Esophagus squamous epithelium (tissue), 5 donors: ENCODE results near the gene FUT3. TPM values are rescaled to one million over a fixed set of nuclear protein-coding genes. Genes with fewer than 3 reads are reported as not detected.

ENCODE experiments used
- DNase-seq: peaks from one replicate; lab custom pipeline; 2025; lab: John Stamatoyannopoulos, UW
- H3K27ac ChIP-seq, 4 donors: fragments of 200-600 bp; sonication (generic); one replicate each; pipeline ENCODE4 v1.5.1; 2016 to 2019; ENCODE audit warnings: mild to moderate bottlenecking in 1 of 4
- H3K27me3 ChIP-seq, 4 donors: fragments of 200-600 bp; sonication (generic); 1 replicate in 3 of 4; 2 replicates in 1 of 4; pipeline versions ENCODE4 v1.5.1 to v1.6.0; 2017 to 2021; ENCODE audit warnings: antibody characterized with exemption in 1 of 4
- H3K36me3 ChIP-seq, 3 donors: fragments of 200-600 bp; sonication (generic); one replicate each; pipeline ENCODE4 v1.5.1; 2016 to 2019
- H3K4me1 ChIP-seq, 3 donors: fragments of 200-600 bp; sonication (generic); one replicate each; pipeline ENCODE4 v1.5.1; 2017 to 2019
- H3K4me3 ChIP-seq, 4 donors: fragments of 200-600 bp; sonication (generic); 1 replicate in 3 of 4; 2 replicates in 1 of 4; pipeline ENCODE4 v1.5.1; 2016 to 2019; ENCODE audit warnings: mild to moderate bottlenecking in 2 of 4, moderate library complexity in 1 of 4
- H3K9me3 ChIP-seq, 3 donors: fragments of 200-600 bp; sonication (generic); one replicate each; pipeline ENCODE4 v1.5.1; 2016 to 2019
- POLR2A ChIP-seq, 4 donors: fragments of 450-650 bp; IDR thresholded peaks; one replicate each; pipeline ENCODE4 v1.6.1; 2017; ENCODE audit warnings: antibody characterized with exemption in 4 of 4, mild to moderate bottlenecking in 4 of 4, moderate library complexity in 3 of 4
- WGBS, 2 donors: methylation state at CpG; one replicate each; pipeline ENCODE4 v1.1.5; 2018; 5-methylcytosine and 5-hydroxymethylcytosine counted together
- intact Hi-C: fragments of 100-400 bp; cut with DNase I; formaldehyde crosslinking; loops from one replicate; pipeline ENCODE4 v1.15.0; 2022
- total RNA-seq, 4 donors: library from RNA; depleted of rRNA; stranded (reverse); fragments of >200 nt; gene quantifications; one replicate each; pipeline ENCODE4 v1.1.0, GENCODE V29; 2016
- TF ChIP-seq, protein P1 (sequence below), 6 experiments: fragments of 450-650 bp in 4 of 6; fragments of 200-600 bp in 2 of 6; sonication (generic) in 2 of 6; IDR thresholded peaks; one replicate each; pipeline ENCODE4 v1.5.1; 2016 to 2019; ENCODE audit warnings: antibody characterized with exemption in 6 of 6, mild to moderate bottlenecking in 4 of 6, moderate library complexity in 4 of 6
- donor health status: DM: yes; HTN: yes; CAD: no.

Gene FUT3
- total RNA-seq, 4 donors from 2014 or later: 51.7 to 145 (median 84.8) TPM

DNA sequence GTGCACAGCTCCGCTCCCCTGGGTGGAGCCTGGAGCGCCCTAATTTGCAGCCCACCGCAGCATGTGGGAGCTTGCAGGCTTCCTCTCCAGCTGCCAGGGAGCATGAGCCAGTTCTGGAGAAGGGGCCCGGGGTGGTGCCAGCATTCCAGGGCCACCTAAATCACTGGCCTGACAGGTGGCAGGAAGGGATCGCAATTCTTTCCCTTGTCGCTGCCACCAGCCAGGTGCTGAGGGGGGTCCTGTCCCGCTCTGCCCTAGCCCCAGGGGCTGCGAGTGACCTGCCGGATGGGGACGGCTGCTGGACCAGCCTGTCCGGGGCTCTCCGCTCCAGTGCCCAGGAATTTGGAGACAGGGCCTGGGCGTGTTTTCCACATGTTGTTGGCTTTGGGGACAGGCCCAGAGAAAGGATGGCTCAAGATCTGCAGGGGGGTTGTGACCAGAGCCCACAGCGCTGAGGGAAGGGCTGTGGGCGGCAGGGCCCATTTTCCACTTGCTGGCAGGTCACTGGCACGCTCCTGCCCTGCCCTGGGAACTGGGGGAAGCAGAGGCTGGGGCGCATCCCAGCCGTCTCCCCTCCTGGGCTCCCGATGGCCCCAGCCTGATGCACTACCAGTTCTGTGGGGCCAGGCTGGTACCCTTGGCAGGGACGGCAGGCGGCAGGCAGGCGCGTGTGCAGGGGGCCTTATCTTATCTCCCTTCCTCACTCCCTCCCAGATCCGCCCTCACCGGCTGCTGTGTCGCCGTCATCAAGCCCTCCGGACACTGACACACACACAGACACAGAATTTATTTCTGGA, 42.9 kb upstream of the FUT3 start:
- intact Hi-C loops: loop anchor here (2.0 kb wide), 1 partner anchor 89 kb away; the partner anchor contains the start of gene NRTN
- Histone ChIP-seq H3K36me3 (peaks cover 11 to 40% (median 12%) of the 10 kb centered on the region in 3 donors), H3K9me3 (no peaks in the 10 kb centered on the region), H3K27ac (peak overlapping the region in 3 of 4 donors; percentile 14 to 39 (median 14)), H3K4me3 (no peak overlapping the region), H3K27me3 (peaks cover 0 to 28% (median 0%) of the 10 kb centered on the region in 4 donors), H3K4me1 (peaks cover 12 to 79% (median 13%) of the 10 kb centered on the region in 3 donors)
- TF ChIP-seq POLR2A (IDR thresholded peaks at IDR 0.05): no peak
- TF ChIP-seq, protein P1, sequence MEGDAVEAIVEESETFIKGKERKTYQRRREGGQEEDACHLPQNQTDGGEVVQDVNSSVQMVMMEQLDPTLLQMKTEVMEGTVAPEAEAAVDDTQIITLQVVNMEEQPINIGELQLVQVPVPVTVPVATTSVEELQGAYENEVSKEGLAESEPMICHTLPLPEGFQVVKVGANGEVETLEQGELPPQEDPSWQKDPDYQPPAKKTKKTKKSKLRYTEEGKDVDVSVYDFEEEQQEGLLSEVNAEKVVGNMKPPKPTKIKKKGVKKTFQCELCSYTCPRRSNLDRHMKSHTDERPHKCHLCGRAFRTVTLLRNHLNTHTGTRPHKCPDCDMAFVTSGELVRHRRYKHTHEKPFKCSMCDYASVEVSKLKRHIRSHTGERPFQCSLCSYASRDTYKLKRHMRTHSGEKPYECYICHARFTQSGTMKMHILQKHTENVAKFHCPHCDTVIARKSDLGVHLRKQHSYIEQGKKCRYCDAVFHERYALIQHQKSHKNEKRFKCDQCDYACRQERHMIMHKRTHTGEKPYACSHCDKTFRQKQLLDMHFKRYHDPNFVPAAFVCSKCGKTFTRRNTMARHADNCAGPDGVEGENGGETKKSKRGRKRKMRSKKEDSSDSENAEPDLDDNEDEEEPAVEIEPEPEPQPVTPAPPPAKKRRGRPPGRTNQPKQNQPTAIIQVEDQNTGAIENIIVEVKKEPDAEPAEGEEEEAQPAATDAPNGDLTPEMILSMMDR (IDR thresholded peaks at IDR 0.05): no peak
- no peak for DNase-seq
- WGBS, 2 donors: 36 to 37% methylated on average over 9 to 13 of the region's 28 CpGs

DNA sequence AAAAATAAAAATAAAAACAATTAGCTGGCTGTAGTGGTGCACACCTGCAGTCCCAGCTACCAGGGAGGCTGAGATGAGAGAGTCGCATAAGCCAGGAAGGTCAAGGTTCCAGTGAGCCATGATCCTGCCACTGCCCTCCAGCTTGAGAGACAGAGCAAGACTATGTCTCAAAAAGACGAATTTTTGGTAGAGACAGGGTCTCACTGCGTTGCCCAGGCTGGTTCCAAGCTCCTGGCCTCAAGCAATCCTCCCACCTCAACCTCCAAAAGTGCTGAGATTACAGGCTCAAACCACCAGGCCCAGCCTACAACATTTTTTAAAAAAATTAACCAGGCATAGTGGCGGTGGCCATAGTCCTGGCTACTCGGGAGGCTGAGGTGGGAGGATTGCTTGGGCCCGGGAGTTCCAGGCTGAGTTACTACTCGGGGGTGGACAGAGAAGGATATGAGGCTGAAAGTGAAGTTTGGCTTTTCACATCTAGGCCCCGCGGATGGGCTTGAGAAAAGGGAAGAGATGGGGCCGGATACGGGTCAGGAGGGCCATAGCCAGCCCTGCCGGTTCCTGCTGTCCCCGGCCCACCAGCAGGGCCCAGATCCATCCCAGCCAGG, 42.2 kb upstream of the FUT3 start:
- peaks cover 0 to 28% (median 0%) of the 10 kb centered on the region in 4 donors for H3K27me3 ChIP-seq
- no peaks in the 10 kb centered on the region for H3K9me3 ChIP-seq
- peaks cover 11 to 40% (median 12%) of the 10 kb centered on the region in 3 donors for H3K36me3 ChIP-seq
- H3K4me1 ChIP-seq: peaks cover 12 to 77% (median 13%) of the 10 kb centered on the region in 3 donors
- no peak overlapping the region for H3K4me3 ChIP-seq
- intact Hi-C loops: loop anchor here (2.0 kb wide), 1 partner anchor 89 kb away; the partner anchor contains the start of gene NRTN
- WGBS, 2 donors: 51 to 59% methylated on average over 8 to 11 of the region's 13 CpGs
- no peak for TF ChIP-seq POLR2A (IDR thresholded peaks at IDR 0.05)
- TF ChIP-seq, protein P1 (IDR thresholded peaks at IDR 0.05): no peak
- peak overlapping the region in 1 of 4 donors; percentile 39 for H3K27ac ChIP-seq
- DNase-seq: no peak

DNA sequence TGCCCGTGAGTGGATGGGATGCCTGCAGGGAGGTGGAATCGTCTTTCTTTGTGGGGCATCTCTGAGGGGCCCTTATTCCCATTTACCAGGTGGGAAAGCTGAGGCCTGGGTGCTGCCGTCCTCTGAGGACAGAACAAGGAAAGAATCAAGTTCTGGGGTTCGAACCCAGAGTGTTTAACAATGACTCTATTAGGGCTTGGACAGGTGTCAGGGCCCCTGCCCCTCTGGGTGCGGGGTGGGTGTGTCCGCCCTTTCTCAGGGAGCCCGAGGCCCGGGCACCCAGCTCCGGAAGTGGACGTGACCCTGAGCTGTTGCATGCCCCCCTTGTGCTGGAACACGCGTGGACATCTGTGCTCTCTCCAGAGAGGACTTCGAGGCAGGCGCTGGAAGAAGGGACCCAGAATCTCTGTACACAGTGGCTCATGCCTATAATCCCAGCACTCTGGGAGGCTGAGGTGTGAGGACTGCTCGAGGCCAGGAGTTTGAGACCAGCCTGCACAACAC, 41.6 kb upstream of the FUT3 start:
- Histone ChIP-seq H3K4me1 (peaks cover 10 to 71% (median 13%) of the 10 kb centered on the region in 3 donors), H3K27ac (no peak overlapping the region), H3K36me3 (peaks cover 11 to 38% (median 12%) of the 10 kb centered on the region in 3 donors), H3K9me3 (no peaks in the 10 kb centered on the region), H3K27me3 (peaks cover 0 to 28% (median 0%) of the 10 kb centered on the region in 4 donors), H3K4me3 (no peak overlapping the region)
- no peak for TF ChIP-seq POLR2A (IDR thresholded peaks at IDR 0.05)
- TF ChIP-seq, protein P1 (IDR thresholded peaks at IDR 0.05): no peak
- no peak for DNase-seq
- 66 to 70% methylated on average over 1 to 9 of the region's 15 CpGs for WGBS, 2 donors
- intact Hi-C loops: loop anchor here (2.0 kb wide), 1 partner anchor 88 kb away; the partner anchor contains the start of gene NRTN

DNA sequence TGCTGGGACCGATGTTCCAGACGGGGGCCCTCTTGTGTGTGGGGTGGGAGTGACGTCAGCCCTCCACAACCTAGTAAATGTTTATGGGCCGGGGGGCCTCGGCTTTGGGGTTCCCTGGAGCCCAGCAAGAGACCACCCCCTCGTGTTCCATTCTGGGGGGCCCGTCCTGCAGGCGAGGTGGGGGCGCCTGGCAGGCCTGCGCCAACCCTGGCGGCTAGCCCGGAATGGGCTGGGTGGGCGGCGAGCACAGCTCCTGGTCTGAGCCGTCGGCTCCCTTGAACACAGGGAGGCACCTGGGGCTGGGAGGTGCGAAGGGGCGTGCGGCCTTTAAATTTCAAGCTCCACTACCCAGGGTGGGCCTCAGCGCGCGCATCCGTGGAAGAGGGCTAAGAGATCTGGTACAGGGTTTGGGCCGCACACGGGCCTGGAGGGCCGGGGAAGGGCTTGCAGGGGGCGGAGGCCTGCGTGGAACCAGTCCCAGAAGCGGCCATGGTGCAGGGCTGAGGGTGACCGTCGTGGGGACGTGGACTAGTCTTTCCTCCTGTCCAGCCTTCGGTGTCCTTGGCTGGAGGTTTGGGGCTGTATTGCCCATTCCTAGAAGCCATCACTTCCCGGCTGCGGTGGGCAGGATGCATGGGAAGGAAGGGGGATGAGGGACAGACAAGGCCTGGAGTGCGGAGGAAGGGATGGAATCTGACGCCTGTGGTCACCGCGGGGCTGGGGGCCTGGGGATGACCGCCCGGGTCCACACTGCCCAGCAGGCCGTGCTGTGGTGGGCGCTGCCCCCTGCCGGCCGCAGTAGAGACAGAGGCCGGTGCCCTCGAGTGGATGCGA, 40.9 kb upstream of the FUT3 start:
- no peak overlapping the region for H3K27ac ChIP-seq
- no peak for TF ChIP-seq POLR2A (IDR thresholded peaks at IDR 0.05)
- TF ChIP-seq, protein P1 (IDR thresholded peaks at IDR 0.05): peak in 5 of 6 experiments; percentile 47 to 67 (median 58)
- WGBS, 2 donors: 9 to 13% methylated on average over 9 to 16 of the region's 48 CpGs
- H3K9me3 ChIP-seq: no peaks in the 10 kb centered on the region
- peaks cover 0 to 28% (median 0%) of the 10 kb centered on the region in 4 donors for H3K27me3 ChIP-seq
- DNase-seq: no peak
- intact Hi-C loops: loop anchor here (2.0 kb wide), 1 partner anchor 87 kb away; the partner anchor contains the start of gene NRTN
- H3K4me1 ChIP-seq: peaks cover 10 to 64% (median 13%) of the 10 kb centered on the region in 3 donors
- H3K36me3 ChIP-seq: peaks cover 11 to 31% (median 12%) of the 10 kb centered on the region in 3 donors
- H3K4me3 ChIP-seq: no peak overlapping the region
